ENCODE results near the gene PARP16.
A peak's percentile ranks its signal among the peaks of the same experiment; 100 is the strongest.

DNA sequence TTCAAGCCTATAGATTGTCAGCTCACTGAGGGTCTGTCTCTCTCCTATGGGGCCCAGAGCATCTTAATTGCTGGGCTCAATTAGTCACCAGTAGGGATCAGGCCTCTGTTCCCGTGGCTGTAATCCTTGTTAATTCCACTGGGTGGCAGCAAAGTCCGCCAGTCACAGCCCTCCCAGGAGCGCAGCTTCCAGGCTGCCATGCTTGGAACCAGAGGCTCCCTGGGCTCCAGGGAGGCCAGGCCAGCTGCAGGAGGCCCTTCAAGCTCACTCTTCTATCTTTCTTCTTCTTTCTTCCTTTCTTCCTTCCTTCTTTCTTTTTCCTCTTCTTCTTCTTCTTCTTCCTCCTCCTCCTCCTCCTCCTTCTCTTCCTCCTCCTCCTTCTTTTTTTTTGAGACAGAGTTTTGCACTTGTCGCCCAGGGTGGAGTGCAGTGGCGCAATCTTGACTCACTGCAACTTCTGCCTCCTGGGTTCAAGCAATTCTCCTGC lies 32.2 kb upstream of the PARP16 start:
- TF ChIP-seq CTCF (IDR thresholded peaks at IDR 0.05; ENCODE audit: low read depth, low read length) (peak; percentile 89), EZH2phosphoT487 (IDR thresholded peaks at IDR 0.05; ENCODE audit: low read depth) (no peak)
